NCI-H69 (cell line): ENCODE results near the gene SCCPDH.
A peak's percentile ranks its signal among the peaks of the same experiment; 100 is the strongest.

Experiments
- DNase-seq: peaks from one replicate; lab custom pipeline; 2025; lab: John Stamatoyannopoulos, UW

Gene SCCPDH

DNA sequence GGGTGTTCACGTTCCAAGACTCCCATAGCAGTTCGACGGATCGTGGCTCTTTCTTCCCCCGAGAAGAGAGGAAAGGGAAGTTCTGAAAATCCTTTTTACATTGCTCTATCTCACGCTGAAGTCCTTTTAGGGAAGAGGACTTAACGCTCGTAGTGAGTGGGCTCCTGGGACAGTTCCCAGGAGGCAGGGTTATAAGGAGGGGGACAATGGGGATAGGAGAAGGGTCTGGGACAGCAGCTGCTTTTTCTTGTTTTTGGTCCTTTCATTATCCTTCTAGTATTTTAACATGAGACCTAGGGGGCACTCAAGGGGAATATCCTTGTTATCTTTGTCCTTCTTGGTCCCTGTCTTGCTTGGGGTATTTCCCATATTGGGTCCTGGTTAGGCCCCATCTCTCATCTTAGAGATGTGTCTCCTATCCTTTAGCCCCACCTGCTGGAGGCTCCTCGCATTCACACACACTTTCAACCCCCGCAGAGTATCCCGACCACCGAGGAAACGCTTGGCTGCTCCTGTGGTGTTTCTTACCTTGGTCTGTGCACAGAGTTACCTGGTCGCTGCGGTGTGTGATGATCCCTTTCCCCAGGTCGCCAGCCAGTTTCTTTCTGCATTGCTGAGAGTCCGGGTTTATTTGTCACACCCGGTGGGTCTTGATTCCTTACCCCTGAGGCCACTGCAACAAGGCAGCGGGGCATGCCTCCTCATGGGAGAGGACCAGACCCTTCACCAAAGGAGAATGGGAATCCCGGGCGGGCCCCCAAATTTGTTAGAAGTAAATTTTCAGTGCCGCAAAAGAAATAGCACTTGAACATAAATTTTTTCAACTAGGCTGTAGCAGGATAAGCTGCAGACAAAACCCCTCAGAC, 29.7 kb downstream of the SCCPDH start:
- DNase-seq: peak; percentile 74

- DNase-seq: no peak
These were observed 31.2 kb downstream of the SCCPDH start for GRCh38 chr1:246755419-246755818.

DNA sequence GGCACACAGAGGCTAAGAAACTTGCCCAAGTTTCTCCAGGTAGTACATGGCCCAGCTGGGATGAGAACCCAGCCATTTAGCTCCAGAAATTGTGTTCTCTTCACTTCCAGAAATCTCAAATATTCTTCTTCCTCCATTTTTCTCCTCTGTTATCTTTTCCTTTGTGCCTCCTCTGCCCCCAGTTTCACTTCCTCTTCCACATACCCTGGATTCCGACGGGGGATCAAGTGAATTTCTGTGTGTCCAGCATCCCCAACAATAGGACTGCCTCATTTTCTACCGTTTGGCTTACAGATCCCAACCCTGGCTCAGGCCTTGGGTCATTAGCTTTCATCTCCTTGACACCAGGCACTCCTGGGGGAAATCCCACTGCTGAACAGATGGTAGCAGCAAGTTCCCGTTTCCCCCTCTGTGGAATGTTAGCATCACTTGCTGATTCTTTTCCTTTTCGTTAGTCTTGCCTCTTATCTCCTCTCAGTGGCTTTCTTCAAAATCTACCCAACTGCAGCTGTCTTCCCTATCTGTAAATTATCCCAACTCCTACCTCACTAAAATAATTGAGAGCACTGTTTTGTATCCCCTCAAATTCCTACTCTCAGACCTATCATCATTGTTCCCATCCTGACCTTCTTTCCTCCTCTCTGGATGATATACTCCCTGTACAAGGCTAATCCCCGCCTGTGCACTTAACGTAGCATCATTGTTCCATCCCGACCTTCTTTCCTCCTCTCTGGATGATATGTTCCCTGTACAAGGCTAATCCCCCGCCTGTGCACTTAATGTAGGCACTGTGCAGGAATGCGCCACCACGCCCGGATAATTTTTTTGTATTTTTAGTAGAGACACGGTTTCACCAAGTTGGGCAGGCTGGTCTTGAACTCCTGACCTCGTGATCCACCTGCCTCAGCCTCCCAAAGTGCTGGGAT, 36.5 kb downstream of the SCCPDH start:
- peak; percentile 21 for DNase-seq

DNA sequence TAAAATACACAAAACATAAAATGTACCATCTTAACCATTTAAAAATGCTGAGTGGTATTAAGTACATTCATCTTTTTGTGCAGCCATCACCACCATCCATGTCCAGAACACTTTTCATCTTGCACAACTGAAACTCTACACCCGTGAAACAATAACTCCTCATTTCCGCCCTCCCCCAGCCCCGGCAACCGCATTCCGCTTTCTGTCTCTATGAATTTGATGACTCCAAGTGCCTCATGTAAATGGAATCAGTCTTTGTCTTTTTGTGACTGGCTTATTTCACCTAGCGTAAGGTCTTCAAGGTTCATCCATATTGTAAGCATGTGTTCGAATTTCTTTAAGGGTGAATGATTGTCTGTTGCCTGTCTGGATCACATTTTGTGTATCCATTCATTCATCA, 37.2 kb downstream of the SCCPDH start:
- peak; percentile 22 for DNase-seq

DNA sequence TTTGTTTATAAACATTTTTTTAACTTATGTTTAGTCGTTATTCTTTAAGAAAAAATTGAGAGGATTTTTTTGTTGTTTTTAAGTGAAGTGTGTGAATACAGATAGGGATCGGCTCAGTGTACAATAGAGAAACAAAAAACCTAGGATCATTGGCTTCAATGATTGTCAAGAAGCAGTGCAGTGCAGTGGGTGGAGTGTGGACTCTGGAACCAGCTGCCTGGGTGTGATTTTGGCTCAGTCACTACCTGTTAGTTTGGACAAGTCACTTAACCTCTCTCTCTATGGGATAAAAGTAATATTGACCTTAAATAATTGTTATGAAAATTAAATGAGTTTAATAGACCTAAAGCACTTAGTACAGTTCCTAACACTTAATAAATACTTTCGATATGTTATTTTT, 41.3 kb downstream of the SCCPDH start:
- DNase-seq: no peak

- no peak for DNase-seq
These were observed 44.3 kb downstream of the SCCPDH start for GRCh38 chr1:246768403-246769020.

DNA sequence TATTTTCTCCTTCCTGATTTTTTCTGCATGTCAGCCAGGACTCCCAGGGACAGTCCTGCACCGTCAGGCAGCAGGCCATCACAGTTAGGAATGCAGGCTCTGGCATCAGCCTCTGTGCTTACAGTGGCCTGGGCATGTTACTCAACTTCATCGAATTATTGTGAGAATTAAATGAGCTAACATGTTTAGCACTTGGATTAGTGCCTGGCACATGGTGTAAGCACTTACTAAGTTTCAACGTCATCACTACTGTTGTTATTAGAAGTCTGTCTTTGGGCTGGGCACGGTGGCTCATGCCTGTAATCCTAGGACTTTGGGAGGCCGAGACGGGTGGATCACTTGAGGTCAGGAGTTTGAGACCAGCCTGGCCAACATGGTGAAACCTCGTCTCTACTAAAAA, 45.1 kb downstream of the SCCPDH start:
- no peak for DNase-seq

DNA sequence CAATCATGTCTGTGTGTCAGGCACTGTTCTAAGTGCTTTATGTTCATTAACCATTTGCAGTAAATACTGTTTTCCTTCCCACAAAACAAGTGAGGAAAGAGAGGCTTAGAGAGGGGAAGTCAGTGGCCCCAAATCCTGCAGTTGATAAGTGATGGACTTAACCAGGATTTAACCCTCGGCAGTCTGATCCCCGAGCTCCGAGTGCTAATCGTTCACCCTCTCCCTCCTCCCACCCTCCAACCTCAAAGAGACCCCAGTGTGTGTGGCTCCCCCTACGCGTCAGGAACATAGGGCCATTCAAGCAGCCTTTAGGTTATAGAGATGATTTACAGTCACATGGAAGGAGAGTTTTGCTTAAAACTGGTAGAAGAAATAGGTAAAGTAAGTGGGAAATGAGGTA, 47.2 kb downstream of the SCCPDH start:
- no peak for DNase-seq

GRCh38 chr1:246772686-246773085, 48.5 kb downstream of the SCCPDH start:
- no peak for DNase-seq

DNA sequence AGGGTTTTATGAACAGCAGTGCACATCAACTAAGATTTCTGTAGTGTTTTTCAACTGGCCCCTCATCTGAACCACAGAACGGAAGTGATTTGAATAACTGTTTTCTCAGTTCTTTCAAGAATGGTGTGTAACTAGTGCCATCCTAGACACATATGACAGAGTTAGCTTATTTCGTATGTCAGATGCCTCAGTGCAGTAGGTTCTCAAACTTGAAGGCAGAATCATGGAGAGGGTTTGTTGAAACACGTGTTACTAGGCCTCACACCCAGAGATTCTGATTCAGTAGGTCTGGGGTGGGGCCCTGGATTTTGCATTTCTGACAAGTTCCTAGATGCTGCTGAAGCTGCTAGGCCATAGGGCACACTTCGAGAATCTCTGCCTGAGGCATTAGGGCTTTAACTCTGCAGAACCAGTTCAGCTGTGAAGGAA, 49.0 kb downstream of the SCCPDH start:
- no peak for DNase-seq

GRCh38 chr1:246775531-246776385, 51.5 kb downstream of the SCCPDH start:
- no peak for DNase-seq

DNA sequence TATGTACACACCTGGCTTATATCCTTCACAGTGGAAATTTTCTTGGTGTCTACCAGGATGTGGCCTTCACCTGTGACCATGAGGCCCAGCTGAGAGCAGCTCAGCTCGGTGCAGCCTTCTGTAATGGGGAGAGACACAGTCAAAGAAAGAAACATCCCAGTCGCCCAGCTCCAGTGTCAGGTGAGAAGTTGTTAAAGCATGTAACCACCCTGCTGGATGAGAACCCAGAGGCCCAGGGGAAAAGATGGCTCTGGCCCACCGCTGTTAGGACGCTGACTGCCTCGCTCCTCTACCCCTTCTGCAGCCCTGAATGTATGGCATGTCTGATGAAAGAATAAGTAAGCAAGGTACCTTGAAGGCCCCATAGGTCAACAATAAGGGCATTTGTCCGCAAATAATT, 52.7 kb downstream of the SCCPDH start:
- no peak for DNase-seq

DNA sequence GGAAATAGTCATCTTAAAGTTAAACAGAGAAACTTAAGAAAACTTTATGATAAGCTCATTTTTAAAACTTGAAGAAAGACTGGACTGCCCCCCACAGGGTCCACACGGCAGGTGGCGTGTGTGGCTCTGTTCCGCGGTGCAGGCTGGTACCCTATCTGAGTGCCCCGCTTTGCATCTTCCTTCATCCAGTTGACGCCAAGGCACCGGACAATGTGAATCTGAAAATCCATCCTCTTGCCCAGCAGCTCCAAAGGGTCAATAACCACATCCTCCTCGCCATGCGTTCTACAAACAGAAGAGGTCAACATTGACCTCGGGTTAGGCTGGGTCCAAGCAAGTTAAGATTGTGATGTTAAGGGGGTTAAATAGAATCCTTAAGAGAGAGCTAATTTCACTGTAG, 54.5 kb downstream of the SCCPDH start:
- DNase-seq: no peak

DNA sequence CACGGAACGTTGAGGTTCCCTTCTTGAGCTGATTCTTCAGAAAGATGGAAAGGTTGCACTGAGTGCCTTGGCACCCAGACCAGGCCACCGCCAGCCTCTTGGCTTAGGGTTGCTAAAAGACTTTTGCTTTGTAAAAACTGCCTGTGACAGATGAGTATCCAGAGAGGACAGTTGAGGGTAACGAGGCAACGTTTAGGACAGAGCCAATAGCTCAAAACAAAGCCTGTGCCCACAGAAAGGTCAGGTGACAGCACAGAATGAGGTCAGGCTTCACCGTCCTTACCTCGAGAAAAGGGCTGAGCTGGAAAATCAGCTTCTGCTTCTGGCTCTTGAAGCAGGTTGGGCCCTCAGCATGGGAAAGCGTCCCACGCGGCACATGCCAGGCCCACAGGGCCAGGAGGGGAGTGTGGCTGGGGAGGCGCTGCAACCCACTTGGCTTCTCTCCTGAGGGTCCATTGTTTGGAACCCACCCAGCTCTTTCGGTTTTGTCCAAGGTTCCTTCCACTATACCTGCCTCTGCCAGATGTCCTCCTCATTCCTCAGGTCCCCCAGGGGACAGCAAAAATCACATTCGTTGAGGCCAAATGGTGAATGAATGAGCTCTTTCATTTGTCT, 55.5 kb downstream of the SCCPDH start:
- DNase-seq: no peak

DNA sequence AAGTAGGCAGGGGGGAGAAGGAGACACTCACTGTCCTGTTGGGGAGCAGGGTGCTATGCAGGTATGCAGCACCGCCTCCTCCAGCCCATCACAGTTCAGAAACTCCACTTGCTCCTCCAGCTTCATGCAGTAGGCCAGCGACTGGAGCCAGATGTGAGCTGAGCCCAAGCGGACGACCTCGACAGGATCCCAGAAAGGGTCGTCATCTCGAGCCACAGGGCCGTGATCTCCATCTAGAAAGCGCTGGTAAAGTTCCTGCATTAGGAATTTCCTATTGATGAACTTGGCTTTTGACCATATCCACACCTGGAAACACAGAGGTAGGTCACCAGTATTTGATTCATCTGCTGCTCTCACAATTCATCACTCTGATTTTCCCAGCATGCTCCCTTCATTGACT, 56.1 kb downstream of the SCCPDH start:
- no peak for DNase-seq

GRCh38 chr1:246781212-246781611, 57.0 kb downstream of the SCCPDH start:
- DNase-seq: no peak

DNA sequence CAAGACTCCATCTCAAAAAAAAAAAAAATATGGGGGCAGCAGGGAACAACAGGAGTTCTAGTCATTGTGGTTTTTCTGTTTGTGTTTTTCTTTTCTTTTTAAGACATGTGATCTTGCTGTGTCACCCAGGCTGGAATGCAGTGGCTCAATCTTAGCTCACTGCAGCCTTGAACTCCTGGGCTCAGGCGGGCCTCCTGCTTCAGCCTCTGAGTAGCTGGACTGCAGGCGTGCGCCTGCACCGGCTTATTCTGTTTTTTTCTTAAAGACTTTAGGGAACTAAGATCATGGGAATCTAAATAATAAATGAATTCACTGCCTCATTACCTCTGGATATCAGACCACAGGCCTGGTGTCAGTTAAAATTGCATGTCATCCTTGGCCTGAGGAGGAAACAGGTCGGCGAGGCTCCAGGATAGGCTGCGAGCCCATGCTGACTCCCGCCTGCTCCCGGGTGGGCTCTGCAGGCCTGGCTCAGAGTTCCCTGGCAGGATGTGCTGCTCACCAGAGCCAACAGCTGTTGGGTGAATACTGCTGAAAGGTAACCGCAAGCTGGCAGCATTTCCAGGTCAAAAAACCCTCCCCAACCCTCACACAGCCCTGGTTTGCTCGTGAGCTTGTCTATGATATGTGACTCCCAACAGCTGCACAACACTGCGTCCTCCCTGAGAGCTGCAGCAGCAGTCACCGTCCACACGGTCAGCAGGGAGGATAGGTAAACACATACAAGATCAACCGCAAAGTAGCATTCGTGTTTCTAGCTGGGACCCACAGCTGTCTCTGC, 58.1 kb downstream of the SCCPDH start:
- peak; percentile 48 for DNase-seq

DNA sequence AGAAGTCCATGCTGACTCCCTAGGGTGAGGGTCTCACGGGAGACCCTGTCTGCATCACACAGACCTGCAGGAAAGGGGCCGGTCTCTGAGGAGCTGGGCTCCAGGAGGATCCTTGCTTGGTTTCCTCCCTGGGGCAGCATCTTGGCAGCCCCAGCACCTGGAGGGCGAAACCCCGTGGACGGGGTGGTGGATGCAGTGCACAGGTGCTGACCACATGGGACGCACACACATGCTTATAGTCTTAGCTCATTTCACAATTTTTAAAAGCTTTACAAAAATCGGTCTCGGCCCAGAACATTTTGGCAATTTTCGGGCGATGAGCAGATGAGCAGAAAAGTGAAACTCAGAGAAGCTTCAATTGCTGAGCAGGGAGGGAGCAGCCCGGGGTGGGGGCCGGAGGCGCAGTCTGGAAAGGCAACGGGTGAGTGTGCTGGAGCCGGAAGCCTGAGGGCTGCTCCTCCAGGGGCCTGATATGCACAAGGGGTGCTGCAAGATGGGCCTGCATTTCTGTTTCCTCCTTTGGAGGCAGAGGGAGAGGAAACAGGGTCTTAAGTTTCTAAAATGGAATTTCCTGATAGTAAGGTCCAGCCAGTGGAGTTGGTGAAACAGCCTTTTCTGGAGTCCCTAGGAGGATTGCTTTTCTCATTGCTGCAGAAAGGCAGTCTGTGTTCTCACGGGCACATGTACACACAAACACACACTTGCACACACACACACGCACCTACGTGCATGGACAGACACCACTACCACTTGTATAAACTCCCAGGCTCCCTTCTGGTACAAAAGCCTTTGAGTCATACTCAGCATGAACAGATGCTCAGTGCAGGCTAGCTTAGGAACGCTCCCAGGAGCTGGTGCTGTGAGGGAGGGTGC, 60.6 kb downstream of the SCCPDH start:
- peak; percentile 66 for DNase-seq

- no peak for DNase-seq
These were observed 61.4 kb downstream of the SCCPDH start for GRCh38 chr1:246785494-246786111.
